Measurements from ENCODE around the gene TBC1D16. TPM values are rescaled to one million over a fixed set of nuclear protein-coding genes. Genes with fewer than 3 reads are reported as not detected.

The TBC1D16 gene
- total RNA-seq, 8 experiments from 2014 or later: 12.9 to 50.5 (median 33.4) TPM

DNA sequence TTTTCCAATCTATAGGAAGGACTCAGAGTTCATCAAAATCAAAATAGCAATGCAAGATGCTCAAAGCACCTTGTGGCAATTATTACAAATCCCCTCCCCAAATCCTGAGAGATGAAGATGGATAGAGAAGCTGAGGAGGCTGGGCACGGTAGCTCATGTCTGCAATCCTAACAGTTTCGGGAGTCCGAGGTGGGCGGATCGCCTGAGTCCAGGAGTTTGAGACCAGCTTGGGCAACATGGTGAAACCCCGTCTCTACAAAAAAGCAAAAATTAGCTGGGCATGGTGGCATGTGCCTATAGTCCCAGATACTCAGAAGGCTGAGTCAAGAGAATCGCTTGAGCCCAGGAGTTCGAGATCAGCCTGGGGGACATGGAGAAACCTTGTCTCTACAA is 8.6 kb downstream of the TBC1D16 start:
- WGBS, 10 experiments: 85 to 100% (median 95%) methylated on average over 2 to 7 of the region's 8 CpGs; no CpG with 5 or more reads in 5 of the 10 experiments
- Histone ChIP-seq H3K4me1 (replicated peaks in 1 of 2) (peaks cover 3 to 24% of the 10 kb centered on the region in 2 donors), H3K4me3 (no peak overlapping the region), H3K27ac (no peak overlapping the region)
- in situ Hi-C loops (cut with MboI; ENCODE audit: low pct_unique_long_range_greater_than_20kb in 2 of 9, low sequenced_read_pairs in 9 of 9, unreplicated experiment in 9 of 9): no loop called here
- no peak for ATAC-seq (replicated peaks in 6 of 8)

DNA sequence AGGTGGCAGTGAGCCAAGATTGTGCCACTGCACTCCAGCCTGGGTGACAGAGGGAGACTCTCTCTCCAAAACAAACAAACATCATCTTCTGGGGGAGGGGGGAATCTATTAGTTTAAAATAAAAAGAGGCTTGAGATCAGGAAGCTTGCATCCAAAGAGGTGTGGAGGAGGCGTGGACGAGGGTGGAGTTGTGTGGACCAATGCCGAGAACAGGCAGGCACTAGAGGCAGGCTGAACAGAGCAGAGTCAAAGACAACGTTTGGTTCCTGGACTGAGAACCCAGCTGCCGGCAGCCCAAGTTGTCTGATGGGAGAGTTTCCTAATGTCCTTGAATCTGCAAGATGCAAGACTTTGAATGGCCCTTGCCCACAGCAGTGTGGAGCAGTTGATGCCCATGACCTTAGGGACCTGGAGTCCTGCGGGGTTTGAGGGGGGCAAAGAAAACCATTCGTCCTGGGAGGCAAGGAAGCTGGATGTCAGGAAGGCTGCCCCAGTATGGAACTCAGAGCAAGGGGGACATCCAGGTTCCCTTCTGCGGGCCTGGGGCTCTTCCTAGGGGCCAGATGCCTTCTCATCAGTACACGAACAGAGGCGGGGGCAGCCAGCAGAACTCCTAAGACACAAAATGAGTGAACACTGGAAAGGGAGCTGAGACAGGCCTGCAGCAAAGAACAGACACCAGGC is 9.2 kb downstream of the TBC1D16 start:
- in situ Hi-C loops (cut with MboI; ENCODE audit: low pct_unique_long_range_greater_than_20kb in 2 of 9, low sequenced_read_pairs in 9 of 9, unreplicated experiment in 9 of 9): no loop called here
- no peak overlapping the region for H3K4me3 ChIP-seq
- no peak overlapping the region for H3K27ac ChIP-seq
- peaks cover 0 to 21% of the 10 kb centered on the region in 2 donors for H3K4me1 ChIP-seq (replicated peaks in 1 of 2)
- no peak for ATAC-seq (replicated peaks in 6 of 8)
- 64 to 100% (median 80%) methylated on average over 1 to 3 of the region's 10 CpGs; no CpG with 5 or more reads in 5 of the 10 experiments for WGBS, 10 experiments

DNA sequence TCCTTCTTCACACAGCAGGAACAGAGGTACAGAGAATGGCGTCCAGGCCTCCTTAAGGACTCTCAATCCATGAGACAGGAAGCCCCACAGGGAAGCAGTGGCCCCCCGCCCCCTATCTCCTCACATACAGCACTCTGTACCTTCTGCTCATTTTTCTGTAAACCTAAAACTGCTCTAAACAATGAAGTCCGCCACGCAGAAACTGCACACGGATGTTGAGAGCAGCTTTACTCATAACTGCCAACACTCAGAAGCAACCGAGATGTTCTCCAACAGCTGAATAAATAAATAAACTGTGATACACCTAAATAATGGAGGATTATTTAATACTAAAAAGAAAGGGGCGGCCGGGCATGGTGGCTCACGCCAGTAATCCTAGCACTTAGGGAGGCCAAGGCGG is 9.9 kb downstream of the TBC1D16 start:
- in situ Hi-C loops (cut with MboI; ENCODE audit: low pct_unique_long_range_greater_than_20kb in 2 of 9, low sequenced_read_pairs in 9 of 9, unreplicated experiment in 9 of 9): no loop called here
- H3K4me3 ChIP-seq: no peak overlapping the region
- ATAC-seq (replicated peaks in 6 of 8): no peak
- H3K27ac ChIP-seq: no peak overlapping the region
- peaks cover 0 to 21% of the 10 kb centered on the region in 2 donors for H3K4me1 ChIP-seq (replicated peaks in 1 of 2)
- 80 to 100% (median 99%) methylated on average over 1 to 6 of the region's 10 CpGs; no CpG with 5 or more reads in 4 of the 10 experiments for WGBS, 10 experiments

DNA sequence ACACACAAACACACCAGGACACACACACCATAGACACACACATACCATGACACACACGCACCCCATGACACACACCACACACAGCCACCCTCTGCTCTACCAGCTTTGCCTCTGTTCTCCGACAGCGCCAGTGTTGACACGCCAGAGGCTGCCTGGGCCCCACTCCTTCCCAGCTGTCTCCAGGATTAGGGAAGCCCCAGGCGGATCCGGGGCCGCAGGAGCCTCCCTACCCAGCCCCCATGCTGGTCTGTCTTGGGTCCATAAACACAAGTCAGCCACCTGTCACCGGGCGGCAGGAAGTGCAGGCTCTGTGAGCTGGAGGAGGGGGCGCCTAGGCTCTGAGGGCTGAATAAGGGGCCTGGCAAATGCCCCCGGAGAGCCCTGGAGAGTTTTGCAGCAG is 10.5 kb downstream of the TBC1D16 start:
- H3K4me3 ChIP-seq: no peak overlapping the region
- in situ Hi-C loops (cut with MboI; ENCODE audit: low pct_unique_long_range_greater_than_20kb in 2 of 9, low sequenced_read_pairs in 9 of 9, unreplicated experiment in 9 of 9): no loop called here
- peaks cover 0 to 21% of the 10 kb centered on the region in 2 donors for H3K4me1 ChIP-seq (replicated peaks in 1 of 2)
- H3K27ac ChIP-seq: peak overlapping the region in 1 of 2 donors; percentile 55
- WGBS, 10 experiments: 63% methylated on average over 7 of the region's 11 CpGs; no CpG with 5 or more reads in 9 of the 10 experiments
- ATAC-seq (replicated peaks in 6 of 8): peak in 6 of 8 experiments; percentile 37 to 81 (median 74)

DNA sequence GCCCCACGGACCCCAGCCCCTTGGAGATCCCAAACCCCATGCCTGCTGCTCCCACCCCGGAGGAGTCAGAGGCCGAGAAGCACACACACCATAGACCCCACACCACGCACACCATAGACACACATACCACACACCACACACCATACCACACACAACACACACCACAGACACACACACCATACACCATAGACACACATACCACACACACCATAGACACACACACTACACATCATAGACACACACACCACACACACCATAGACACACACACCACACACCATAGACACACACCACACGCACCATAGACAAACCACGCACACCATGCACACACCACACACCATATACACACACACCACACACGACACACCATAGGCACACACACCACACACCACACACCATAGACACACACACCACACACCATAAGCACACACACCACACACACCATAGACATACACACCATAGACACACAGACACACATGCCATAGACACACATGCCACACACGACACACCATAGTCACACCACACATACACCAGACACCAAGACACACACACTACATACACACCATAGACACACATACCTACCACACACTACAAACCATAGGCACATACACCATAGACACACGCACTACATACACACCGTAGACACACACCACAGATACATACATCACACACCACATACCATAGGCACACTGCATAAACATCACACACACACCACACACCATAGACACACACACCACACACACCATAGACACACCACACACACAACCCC is 11.3 kb downstream of the TBC1D16 start:
- H3K4me1 ChIP-seq (replicated peaks in 1 of 2): peaks cover 0 to 21% of the 10 kb centered on the region in 2 donors
- 0 to 75% (median 31%) methylated on average over 1 to 6 of the region's 10 CpGs; no CpG with 5 or more reads in 4 of the 10 experiments for WGBS, 10 experiments
- ATAC-seq (replicated peaks in 6 of 8): peak in 2 of 8 experiments; percentile 1 to 2
- in situ Hi-C loops (cut with MboI; ENCODE audit: low pct_unique_long_range_greater_than_20kb in 2 of 9, low sequenced_read_pairs in 9 of 9, unreplicated experiment in 9 of 9): no loop called here
- no peak overlapping the region for H3K27ac ChIP-seq
- no peak overlapping the region for H3K4me3 ChIP-seq

DNA sequence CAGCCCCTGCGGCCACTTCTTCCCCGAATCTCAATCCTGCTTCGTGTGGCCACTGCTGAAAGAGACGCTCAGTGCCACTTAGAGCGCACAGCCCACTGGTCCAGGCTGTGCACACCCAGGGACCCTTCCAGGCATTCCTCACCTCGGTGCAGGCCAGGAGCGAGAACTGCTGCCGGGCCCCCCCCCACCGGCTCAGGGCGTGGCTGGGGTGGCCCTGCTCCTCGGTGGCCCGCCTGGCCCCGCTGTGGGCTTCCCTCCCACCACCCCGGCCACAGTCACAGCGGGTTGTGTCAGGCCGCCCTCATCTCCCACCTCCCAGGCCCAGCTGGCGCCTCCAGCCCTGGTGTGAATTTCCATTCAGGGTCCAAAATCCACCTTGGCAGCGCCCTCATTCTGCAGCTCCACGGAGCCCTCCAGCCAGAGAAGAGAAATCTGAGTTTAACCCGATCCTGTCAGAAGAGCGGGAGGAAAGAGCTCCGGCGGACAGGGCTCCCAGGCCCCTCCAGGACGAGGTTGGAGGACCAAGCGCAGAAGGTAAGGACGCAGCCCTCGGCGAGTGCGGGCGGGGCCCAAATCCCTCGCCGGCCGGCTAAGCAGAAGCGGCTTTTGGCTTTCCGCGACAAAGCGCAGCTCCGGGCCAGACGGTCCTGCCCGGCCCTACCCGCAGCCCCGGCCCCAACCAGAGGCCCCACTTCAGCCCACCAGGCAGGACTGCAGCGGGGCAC is 12.0 kb downstream of the TBC1D16 start:
- no peak overlapping the region for H3K4me3 ChIP-seq
- H3K27ac ChIP-seq: peak overlapping the region in 1 of 2 donors; percentile 59
- WGBS, 10 experiments: 11 to 100% (median 62%) methylated on average over 1 to 12 of the region's 43 CpGs; no CpG with 5 or more reads in 6 of the 10 experiments
- ATAC-seq (replicated peaks in 6 of 8): peak in 7 of 8 experiments; percentile 24 to 53 (median 43)
- peaks cover 0 to 21% of the 10 kb centered on the region in 2 donors for H3K4me1 ChIP-seq (replicated peaks in 1 of 2)
- in situ Hi-C loops (cut with MboI; ENCODE audit: low pct_unique_long_range_greater_than_20kb in 2 of 9, low sequenced_read_pairs in 9 of 9, unreplicated experiment in 9 of 9): no loop called here

DNA sequence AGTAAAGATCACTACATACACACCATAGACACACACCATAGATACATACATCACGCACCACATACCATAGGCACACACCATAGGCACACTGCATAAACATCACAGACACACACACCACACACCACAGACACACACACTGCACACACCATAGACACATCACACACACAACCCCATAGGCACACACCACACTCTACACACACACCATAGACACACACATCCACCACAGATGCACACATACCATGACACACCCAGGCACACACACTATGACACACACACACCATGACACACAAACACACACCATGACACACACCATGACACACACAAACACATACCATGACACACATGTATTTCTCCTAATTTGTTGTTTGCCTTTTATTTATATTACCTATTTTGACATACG is 14.1 kb downstream of the TBC1D16 start:
- in situ Hi-C loops (cut with MboI; ENCODE audit: low pct_unique_long_range_greater_than_20kb in 2 of 9, low sequenced_read_pairs in 9 of 9, unreplicated experiment in 9 of 9): no loop called here
- WGBS, 10 experiments: 82 to 100% (median 100%) methylated on average over 1 of the region's 2 CpGs; no CpG with 5 or more reads in 2 of the 10 experiments
- H3K27ac ChIP-seq: no peak overlapping the region
- no peak for ATAC-seq (replicated peaks in 6 of 8)
- H3K4me3 ChIP-seq: no peak overlapping the region
- peaks cover 0 to 21% of the 10 kb centered on the region in 2 donors for H3K4me1 ChIP-seq (replicated peaks in 1 of 2)

DNA sequence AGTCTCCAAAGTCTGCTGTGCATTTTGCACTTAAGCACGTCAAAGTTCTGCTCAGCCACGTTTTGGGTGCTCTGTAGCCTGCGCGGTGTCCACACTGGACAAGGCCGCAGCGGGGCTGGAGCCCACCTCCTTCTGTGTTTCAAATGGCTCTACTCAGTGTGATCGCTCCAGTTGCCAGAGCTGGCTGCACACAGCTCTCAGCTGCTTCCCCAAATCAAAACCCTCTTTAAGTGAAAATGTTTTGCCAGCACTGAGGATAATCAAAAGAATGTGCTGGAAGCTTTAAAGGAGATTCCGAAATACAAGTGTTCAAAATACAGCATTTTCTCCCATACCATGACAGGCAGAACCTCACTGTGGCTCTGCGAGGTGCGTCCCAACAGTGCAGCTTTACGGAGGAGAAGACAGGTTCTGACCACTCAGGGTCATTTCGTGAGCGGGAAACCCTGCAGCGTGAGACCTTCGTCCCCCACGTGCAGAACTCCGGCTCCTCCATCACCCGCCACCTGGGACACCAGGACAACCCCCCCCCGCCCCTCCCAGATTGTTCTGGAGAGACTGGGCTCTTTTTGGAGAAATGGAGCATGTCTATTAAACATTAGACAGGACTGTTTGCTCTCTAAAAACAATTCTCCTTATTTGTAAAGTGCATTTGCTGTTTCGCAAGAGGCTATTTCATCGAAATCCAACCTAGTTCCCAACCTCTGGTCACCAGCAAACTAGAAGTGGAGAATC is 16.6 kb downstream of the TBC1D16 start:
- no peak overlapping the region for H3K27ac ChIP-seq
- H3K4me1 ChIP-seq (replicated peaks in 1 of 2): peaks cover 0 to 16% of the 10 kb centered on the region in 2 donors
- 36 to 100% (median 91%) methylated on average over 1 to 10 of the region's 21 CpGs; no CpG with 5 or more reads in 4 of the 10 experiments for WGBS, 10 experiments
- in situ Hi-C loops (cut with MboI; ENCODE audit: low pct_unique_long_range_greater_than_20kb in 2 of 9, low sequenced_read_pairs in 9 of 9, unreplicated experiment in 9 of 9): no loop called here
- H3K4me3 ChIP-seq: no peak overlapping the region
- ATAC-seq (replicated peaks in 6 of 8): no peak

DNA sequence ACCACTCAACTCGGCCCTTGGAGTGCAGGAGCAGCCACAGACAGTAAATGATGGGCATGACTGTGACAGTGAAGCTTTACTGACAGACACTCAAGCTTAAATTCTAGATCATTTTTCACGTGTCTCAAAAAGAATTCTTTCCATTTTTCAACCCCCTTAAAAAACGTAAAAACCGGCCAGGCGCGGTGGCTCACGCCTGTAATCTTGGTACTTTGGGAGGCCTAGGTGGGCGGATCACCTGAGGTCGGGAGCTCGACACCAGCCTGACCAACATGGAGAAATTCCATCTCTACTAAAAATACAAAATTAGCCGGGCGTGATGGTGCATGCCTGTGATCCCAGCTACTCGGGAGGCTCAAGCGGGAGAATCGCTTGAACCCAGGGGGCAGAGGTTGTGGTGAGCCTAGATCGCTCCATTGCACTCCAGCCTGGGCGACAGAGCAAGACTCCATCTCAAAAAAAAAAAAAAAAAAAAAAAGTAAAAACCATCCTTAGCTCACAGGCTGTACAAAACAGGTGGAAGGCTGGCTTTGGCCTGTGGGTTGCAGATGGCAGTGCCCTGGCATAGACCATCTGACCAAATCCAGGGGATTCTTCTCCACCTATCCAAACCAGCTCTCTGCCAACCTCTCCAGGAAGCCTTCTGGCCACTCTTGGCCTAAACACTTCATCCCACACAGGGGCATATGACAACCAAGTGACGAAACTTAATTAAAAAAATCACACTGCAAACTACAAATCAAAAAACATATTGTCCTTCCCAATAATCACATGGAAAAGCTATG is 18.3 kb downstream of the TBC1D16 start:
- no peak overlapping the region for H3K27ac ChIP-seq
- 81 to 100% (median 98%) methylated on average over 1 to 17 of the region's 18 CpGs; no CpG with 5 or more reads in 1 of the 10 experiments for WGBS, 10 experiments
- in situ Hi-C loops (cut with MboI; ENCODE audit: low pct_unique_long_range_greater_than_20kb in 2 of 9, low sequenced_read_pairs in 9 of 9, unreplicated experiment in 9 of 9): no loop called here
- peaks cover 12 to 13% of the 10 kb centered on the region in 2 donors for H3K4me1 ChIP-seq (replicated peaks in 1 of 2)
- no peak for ATAC-seq (replicated peaks in 6 of 8)
- no peak overlapping the region for H3K4me3 ChIP-seq

DNA sequence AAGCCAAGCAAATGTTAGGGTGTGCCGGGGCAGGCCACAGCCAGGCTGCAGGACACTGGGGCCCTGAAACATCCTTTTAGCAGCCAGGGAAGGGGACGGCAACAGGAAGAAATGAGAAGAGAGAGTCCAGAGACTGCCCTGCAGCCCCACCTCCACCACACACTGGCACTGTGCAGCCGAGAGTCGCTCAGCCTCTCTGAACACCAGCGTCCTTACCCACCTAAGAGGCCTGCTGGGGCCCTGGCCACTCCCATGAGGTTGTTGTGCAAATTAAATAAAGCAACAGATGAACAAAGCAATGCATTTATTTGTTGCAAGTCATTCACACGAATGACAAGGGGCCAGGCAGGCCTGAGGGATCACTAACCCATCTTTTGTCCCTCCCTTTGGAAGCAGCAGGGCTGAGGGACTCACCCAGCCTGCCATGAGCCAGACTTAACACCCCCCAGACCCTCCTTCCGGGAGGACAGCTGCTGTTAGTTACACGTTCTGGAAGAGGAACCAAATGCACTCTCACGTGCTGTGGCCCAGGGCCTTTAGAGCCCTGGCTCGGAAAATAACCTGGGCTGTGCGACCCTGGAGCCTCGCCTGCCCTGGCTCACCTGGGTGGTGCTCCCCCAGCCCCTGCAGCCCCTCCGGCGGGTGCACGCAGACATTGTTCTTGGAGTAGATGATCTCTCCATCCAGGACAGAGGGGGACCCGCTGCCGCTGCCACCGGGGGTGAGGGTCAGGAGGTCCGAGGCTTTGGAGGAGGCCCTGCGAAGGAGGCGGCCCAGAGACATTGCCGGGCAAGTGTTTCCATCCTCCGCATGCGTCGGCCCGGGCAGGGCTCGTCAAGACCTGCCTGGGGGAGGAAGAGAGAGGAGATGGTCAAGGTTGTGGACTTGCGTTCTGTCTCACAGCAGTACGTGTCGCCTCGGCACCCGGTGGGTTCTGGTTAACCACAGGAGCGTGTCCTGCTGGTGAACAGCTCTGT is 22.6 kb downstream of the TBC1D16 start:
- peak in 6 of 8 experiments; percentile 48 to 87 (median 76) for ATAC-seq (replicated peaks in 6 of 8)
- WGBS, 10 experiments: 20 to 95% (median 49%) methylated on average over 1 to 12 of the region's 33 CpGs; no CpG with 5 or more reads in 3 of the 10 experiments
- peak overlapping the region in 1 of 2 donors; percentile 80 for H3K27ac ChIP-seq

DNA sequence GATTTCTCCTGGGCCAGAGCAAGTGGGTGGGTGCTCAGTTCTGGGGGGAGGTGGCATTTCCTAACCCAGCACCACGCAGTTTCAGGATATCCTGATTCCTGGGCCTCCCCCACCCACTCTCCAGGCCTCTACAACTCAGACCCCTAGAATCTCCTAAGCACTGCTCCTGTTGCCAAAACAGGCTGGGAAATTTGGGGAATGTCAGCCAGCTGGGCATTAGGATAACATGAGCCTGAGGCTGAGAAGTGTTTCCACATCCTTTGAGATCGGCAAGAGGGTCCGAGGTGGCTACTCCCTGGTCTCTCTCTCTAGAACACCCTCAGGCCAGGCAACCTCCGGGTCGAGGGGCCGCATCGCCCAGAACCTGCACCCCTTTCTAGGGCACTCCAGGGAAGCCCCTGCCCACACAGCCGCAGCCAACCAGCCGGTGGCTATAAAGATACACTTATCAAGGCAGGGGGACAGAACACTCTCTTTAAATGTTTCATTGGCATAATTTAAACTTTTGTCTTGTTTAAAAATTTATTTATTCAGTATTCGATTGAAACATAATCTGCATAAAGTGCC is 23.6 kb downstream of the TBC1D16 start:
- in situ Hi-C loops (cut with MboI; ENCODE audit: low pct_unique_long_range_greater_than_20kb in 2 of 9, low sequenced_read_pairs in 9 of 9, unreplicated experiment in 9 of 9): no loop called here
- ATAC-seq (replicated peaks in 6 of 8): no peak
- WGBS, 10 experiments: 13 to 100% (median 90%) methylated on average over 1 to 7 of the region's 10 CpGs; no CpG with 5 or more reads in 1 of the 10 experiments
- H3K27ac ChIP-seq: no peak overlapping the region
- H3K4me1 ChIP-seq (replicated peaks in 1 of 2): peaks cover 13 to 15% of the 10 kb centered on the region in 2 donors
- H3K4me3 ChIP-seq: no peak overlapping the region

More for the DNA sequence above, 22.6 kb downstream of the TBC1D16 start:
- H3K4me3 ChIP-seq: no peak overlapping the region
- H3K4me1 ChIP-seq (replicated peaks in 1 of 2): peaks cover 13 to 15% of the 10 kb centered on the region in 2 donors
- in situ Hi-C loops (cut with MboI; ENCODE audit: low pct_unique_long_range_greater_than_20kb in 2 of 9, low sequenced_read_pairs in 9 of 9, unreplicated experiment in 9 of 9): no loop called here
